Mammary epithelial cell (primary cell): ENCODE data around the gene RUFY1.
"Not testable (repeated sequence)": the region's sequence is repeated elsewhere in the genome, so short reads cannot be mapped to it uniquely, and the experiment has no call there.

Experiments
- CTCF ChIP-seq, 2 donors: IDR thresholded peaks in 1 of 2; conservative IDR thresholded peaks in 1 of 2; 2 replicates each; pipeline ENCODE4 v1.5.1; 2011 to 2012; ENCODE audit warnings: inconsistent platforms in 2 of 2, low read length in 2 of 2, mild to moderate bottlenecking in 2 of 2, control low read depth in 1 of 2, low read depth in 1 of 2; ENCODE audit not compliant: insufficient read depth in 1 of 2; ENCODE audit errors: extremely low read depth in 1 of 2
- EZH2 ChIP-seq: IDR thresholded peaks from 2 replicates; pipeline ENCODE4 v1.6.1; 2012; ENCODE audit warnings: low read length, inconsistent platforms, borderline replicate concordance

- not testable (repeated sequence) for TF ChIP-seq EZH2; CTCF (conservative IDR thresholded peaks at IDR 0.05 in 1 of 2, IDR thresholded peaks at IDR 0.05 in 1 of 2; ENCODE audit: extremely low read depth in 1 of 2, insufficient read depth in 1 of 2, low read depth in 1 of 2, low read length in 2 of 2)
Observed at GRCh38 chr5:179633501-179634369, 83.4 kb downstream of the RUFY1 start.
